ENCODE data around the gene NFIA.

GRCh38 chr1:61056196-61056572 lies 26.2 kb upstream of the NFIA start:
- no peak for TF ChIP-seq CTCF (tag by site-specific recombination; IDR thresholded peaks at IDR 0.05)
- TF ChIP-seq KLF1 (tag by site-specific recombination; IDR thresholded peaks at IDR 0.05): no peak
- no peak for TF ChIP-seq ZNF670 (tag by site-specific recombination; IDR thresholded peaks at IDR 0.05; ENCODE audit: low read depth)
- TF ChIP-seq ZNF792 (tag by site-specific recombination; IDR thresholded peaks at IDR 0.05): no peak
- TF ChIP-seq GFI1B (tag by site-specific recombination; IDR thresholded peaks at IDR 0.05): no peak
- TF ChIP-seq ELK4 (IDR thresholded peaks at IDR 0.05; ENCODE audit: borderline replicate concordance, low read depth, low read length): no peak
- no peak for TF ChIP-seq PRDM10 (tag by site-specific recombination; IDR thresholded peaks at IDR 0.05)
- no peak for TF ChIP-seq ZNF394 (tag by site-specific recombination; IDR thresholded peaks at IDR 0.05; ENCODE audit: borderline replicate concordance)
- TF ChIP-seq ZNF510 (tag by site-specific recombination; IDR thresholded peaks at IDR 0.05; ENCODE audit: insufficient replicate concordance): no peak
- no peak; the same call in 1 of the 2 replicates for TF ChIP-seq PATZ1 (tag by site-specific recombination; IDR thresholded peaks at IDR 0.05)
- no peak for TF ChIP-seq ZNF423 (tag by site-specific recombination; IDR thresholded peaks at IDR 0.05)
- TF ChIP-seq ZNF248 (tag by site-specific recombination; IDR thresholded peaks at IDR 0.05): no peak
- TF ChIP-seq ZNF23 (tag by site-specific recombination; IDR thresholded peaks at IDR 0.05; ENCODE audit: borderline replicate concordance): no peak
- no peak for TF ChIP-seq REST (tag by site-specific recombination; IDR thresholded peaks at IDR 0.05)

Data from HEK293 (cell line).